HEK293 (cell line): ENCODE measurements around the gene MICU1.
A peak's percentile ranks its signal among the peaks of the same experiment; 100 is the strongest.

Experiments
- CTCF ChIA-PET: fragments of 350-600 bp; formaldehyde crosslinking; extraction: SDS; loops from one replicate; lab custom pipeline; 2021; ENCODE audit warnings: antibody characterized with exemption; lab: Yijun Ruan, JAX
- POLR2A ChIA-PET: fragments of 300-600 bp; formaldehyde crosslinking; extraction: SDS; loops from one replicate; lab custom pipeline; 2020; ENCODE audit warnings: antibody characterized with exemption, inconsistent platforms; lab: Yijun Ruan, JAX
- H3K27ac ChIP-seq: fragments of 200-500 bp; sonication (Bioruptor generic); 2 replicates; pipeline ENCODE4 v1.5.1; 2014; ENCODE audit warnings: low read depth, low read length, control low read depth, inconsistent platforms; ENCODE audit errors: extremely low read depth
- H3K36me3 ChIP-seq, 2 experiments: fragments of 200-500 bp in 1 of 2; sonication (Bioruptor generic) in 1 of 2; 1 replicate in 1 of 2; 2 replicates in 1 of 2; pipeline ENCODE4 v1.5.1; 2014 to 2017; ENCODE audit warnings: inconsistent platforms in 2 of 2, low read length in 2 of 2; ENCODE audit not compliant: control insufficient read depth in 2 of 2, insufficient read depth in 1 of 2
- H3K4me1 ChIP-seq: fragments of 200-500 bp; sonication (Bioruptor generic); 2 replicates; pipeline ENCODE4 v1.5.1; 2014; ENCODE audit warnings: mild to moderate bottlenecking, low read length, inconsistent platforms; ENCODE audit not compliant: control insufficient read depth, insufficient read depth
- H3K4me3 ChIP-seq: 2 replicates; pipeline ENCODE4 v1.5.1; 2011; ENCODE audit warnings: low read depth, mild to moderate bottlenecking, control low read depth, low read length, moderate library complexity
- H3K9me3 ChIP-seq: fragments of 200-500 bp; sonication (Bioruptor generic); 2 replicates; pipeline ENCODE4 v1.5.1; 2014; ENCODE audit warnings: low read depth, low read length, inconsistent platforms; ENCODE audit not compliant: control insufficient read depth, insufficient read depth
- GLI4 ChIP-seq: fragments of 450-650 bp; formaldehyde crosslinking; IDR thresholded peaks from 2 replicates; pipeline ENCODE4 v1.5.1; 2016; ENCODE audit warnings: missing biosample characterization, missing genetic modification characterization
- KLF17 ChIP-seq: fragments of 450-650 bp; formaldehyde crosslinking; IDR thresholded peaks from 2 replicates; pipeline ENCODE4 v1.5.1; 2016; ENCODE audit warnings: missing biosample characterization, missing genetic modification characterization
- KLF7 ChIP-seq: fragments of 450-650 bp; formaldehyde crosslinking; IDR thresholded peaks from 2 replicates; pipeline ENCODE4 v1.5.1; 2016; ENCODE audit warnings: missing biosample characterization, missing genetic modification characterization, borderline replicate concordance
- MYNN ChIP-seq: fragments of 450-650 bp; formaldehyde crosslinking; IDR thresholded peaks from 2 replicates; pipeline ENCODE4 v1.5.1; 2016; ENCODE audit warnings: missing biosample characterization, missing genetic modification characterization, borderline replicate concordance
- OSR2 ChIP-seq: fragments of 450-650 bp; formaldehyde crosslinking; IDR thresholded peaks from 2 replicates; pipeline ENCODE4 v1.5.1; 2016; ENCODE audit warnings: missing biosample characterization, missing genetic modification characterization
- PRDM1 ChIP-seq: fragments of 450-650 bp; formaldehyde crosslinking; IDR thresholded peaks from 2 replicates; pipeline ENCODE4; 2016; ENCODE audit warnings: missing biosample characterization, missing genetic modification characterization
- ZIC2 ChIP-seq: fragments of 450-650 bp; formaldehyde crosslinking; IDR thresholded peaks from 2 replicates; pipeline ENCODE4 v1.5.1; 2016; ENCODE audit warnings: missing biosample characterization, missing genetic modification characterization
- ZNF239 ChIP-seq: fragments of 450-650 bp; formaldehyde crosslinking; IDR thresholded peaks from 2 replicates; pipeline ENCODE4 v1.5.1; 2016; ENCODE audit warnings: missing biosample characterization, missing genetic modification characterization
- ZNF24 ChIP-seq: fragments of 450-650 bp; formaldehyde crosslinking; IDR thresholded peaks from 2 replicates; pipeline ENCODE4 v1.5.1; 2016; ENCODE audit warnings: missing biosample characterization, missing genetic modification characterization
- ZNF404 ChIP-seq: fragments of 450-650 bp; formaldehyde crosslinking; IDR thresholded peaks from 2 replicates; pipeline ENCODE4 v1.5.1; 2017; ENCODE audit warnings: missing biosample characterization, missing genetic modification characterization
- ZNF513 ChIP-seq: fragments of 450-650 bp; IDR thresholded peaks from 2 replicates; pipeline ENCODE4 v1.5.1; 2018; ENCODE audit warnings: missing biosample characterization, missing genetic modification characterization
- ZNF768 ChIP-seq: fragments of 450-650 bp; formaldehyde crosslinking; IDR thresholded peaks from 2 replicates; pipeline ENCODE4 v1.5.1; 2018; ENCODE audit warnings: missing biosample characterization, mild to moderate bottlenecking, missing genetic modification characterization
- TF ChIP-seq, protein P1 (sequence below): fragments of 450-650 bp; formaldehyde crosslinking; IDR thresholded peaks from 2 replicates; pipeline ENCODE4 v1.5.1; 2016; ENCODE audit warnings: missing biosample characterization, missing genetic modification characterization

The MICU1 gene

GRCh38 chr10:72318418-72319262 lies 307.2 kb downstream of the MICU1 start:
- Histone ChIP-seq H3K27ac (peak overlapping the region; percentile 77; the same call in 1 of the 2 replicates), H3K4me1 (peaks cover 23% of the 10 kb centered on the region), H3K4me3 (no peak overlapping the region), H3K9me3 (no peaks in the 10 kb centered on the region), H3K36me3 (no peaks in the 10 kb centered on the region)
- POLR2A ChIA-PET, result interaction anchor here (0.9 to 5.5 kb wide), 2 partner anchors 21 to 44 kb away, joined by 3 to 110 read pairs; partner anchors contain the start of gene DDIT4
- CTCF ChIA-PET, result interaction anchor here (0.6 to 1.0 kb wide), 3 partner anchors 9 to 45 kb away, joined by 4 to 7 read pairs (median 4); partner anchors contain the start of gene DDIT4
- TF ChIP-seq ZNF768 (tag by site-specific recombination) (peak; percentile 82), ZNF239 (no peak), GLI4 (tag by site-specific recombination) (no peak), ZNF24 (no peak), KLF7 (tag by site-specific recombination) (no peak), ZNF513 (tag by site-specific recombination) (no peak), OSR2 (tag by site-specific recombination) (no peak), MYNN (no peak), ZIC2 (tag by site-specific recombination) (no peak), ZNF404 (tag by site-specific recombination) (no peak), KLF17 (tag by site-specific recombination) (no peak), PRDM1 (tag by site-specific recombination) (no peak)
- TF ChIP-seq, protein P1, sequence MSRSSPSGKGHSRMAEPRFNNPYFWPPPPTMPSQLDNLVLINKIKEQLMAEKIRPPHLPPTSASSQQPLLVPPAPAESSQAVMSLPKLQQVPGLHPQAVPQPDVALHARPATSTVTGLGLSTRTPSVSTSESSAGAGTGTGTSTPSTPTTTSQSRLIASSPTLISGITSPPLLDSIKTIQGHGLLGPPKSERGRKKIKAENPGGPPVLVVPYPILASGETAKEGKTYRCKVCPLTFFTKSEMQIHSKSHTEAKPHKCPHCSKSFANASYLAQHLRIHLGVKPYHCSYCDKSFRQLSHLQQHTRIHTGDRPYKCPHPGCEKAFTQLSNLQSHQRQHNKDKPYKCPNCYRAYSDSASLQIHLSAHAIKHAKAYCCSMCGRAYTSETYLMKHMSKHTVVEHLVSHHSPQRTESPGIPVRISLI (tag by site-specific recombination), result 0 out of 2 replicates have a peak, but pooled peaks have one; percentile 20
